Large intestine (tissue), 3 donors: Measurements from ENCODE around the gene CHST6. TPM values are rescaled to one million over a fixed set of nuclear protein-coding genes. Genes with fewer than 3 reads are reported as not detected.
A peak's percentile ranks its signal among the peaks of the same experiment; 100 is the strongest.
"Not testable (repeated sequence)": the region's sequence is repeated elsewhere in the genome, so short reads cannot be mapped to it uniquely, and the experiment has no call there.

ENCODE experiments used
- DNase-seq, 2 donors: peaks; one replicate each; pipeline versions ENCODE4 v3.0.0 to v3.0.0-alpha.2; 2013
- H3K27ac ChIP-seq: one replicate; pipeline ENCODE4 v1.5.1; 2013; ENCODE audit warnings: low read length
- H3K27me3 ChIP-seq: 2 replicates; pipeline ENCODE4 v1.6.1; 2013; ENCODE audit warnings: low read length; ENCODE audit not compliant: control insufficient read depth, insufficient read depth
- H3K36me3 ChIP-seq: 2 replicates; pipeline ENCODE4 v1.6.1; 2013; ENCODE audit warnings: low read length; ENCODE audit not compliant: control insufficient read depth, insufficient read depth
- H3K4me1 ChIP-seq: one replicate; pipeline ENCODE4 v1.6.1; 2013; ENCODE audit warnings: low read length; ENCODE audit not compliant: control insufficient read depth, insufficient read depth
- H3K4me3 ChIP-seq: one replicate; pipeline ENCODE4 v1.5.1; 2013; ENCODE audit warnings: low read length
- H3K9me3 ChIP-seq: one replicate; pipeline ENCODE4 v1.6.1; 2013; ENCODE audit warnings: mild to moderate bottlenecking, low read depth, low read length, moderate library complexity; ENCODE audit not compliant: control insufficient read depth
- whole genome bisulfite sequencing: methylation state at CpG from one replicate; pipeline ENCODE4 v1.1.5; 2013; ENCODE audit warnings: low lambda C conversion rate; ENCODE audit not compliant: insufficient coverage; 5-methylcytosine and 5-hydroxymethylcytosine counted together
- polyA plus RNA-seq: library from polyadenylated mRNA; unstranded; fragments of 120-200 nt; gene quantifications from one replicate; pipeline ENCODE4 v1.2.1, GENCODE V29; 2013

The CHST6 gene
- polyA plus RNA-seq, 1 donor: 3.3 TPM

DNA sequence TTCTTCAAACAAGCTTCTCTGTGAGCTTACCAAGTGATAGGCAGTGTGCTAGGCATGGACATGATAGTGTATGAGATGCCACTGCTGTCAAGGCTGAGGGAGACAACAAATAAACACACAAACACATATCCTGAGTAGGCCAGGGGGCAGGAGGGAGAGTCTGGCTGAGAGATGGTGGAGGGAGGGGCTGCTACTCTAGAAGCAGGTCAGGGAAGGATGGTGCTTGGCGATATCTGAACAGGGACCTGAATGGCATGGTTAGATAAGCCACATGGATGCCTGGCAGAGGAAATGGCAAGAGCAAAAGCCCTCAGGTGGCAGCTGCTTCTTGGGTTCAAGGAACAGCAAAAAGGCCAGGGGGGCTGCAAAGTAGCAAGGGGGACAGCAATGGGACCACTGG, 8.6 kb upstream of the CHST6 start:
- H3K27ac ChIP-seq: no peak overlapping the region
- WGBS: 100% methylated on average over 1 of the region's 1 CpG
- no peaks in the 10 kb centered on the region for H3K36me3 ChIP-seq
- no peaks in the 10 kb centered on the region for H3K27me3 ChIP-seq
- no peaks in the 10 kb centered on the region for H3K4me1 ChIP-seq
- H3K9me3 ChIP-seq: no peaks in the 10 kb centered on the region
- no peak for DNase-seq
- H3K4me3 ChIP-seq: no peak overlapping the region

GRCh38 chr16:75502916-75503605, 7.8 kb upstream of the CHST6 start:
- DNase-seq: no peak
- Histone ChIP-seq H3K27me3 (no peaks in the 10 kb centered on the region), H3K4me1 (no peaks in the 10 kb centered on the region), H3K4me3 (no peak overlapping the region), H3K36me3 (no peaks in the 10 kb centered on the region), H3K9me3 (no peaks in the 10 kb centered on the region), H3K27ac (no peak overlapping the region)
- no CpG with 5 or more reads among the region's 4 CpGs for WGBS

GRCh38 chr16:75501820-75502219, 6.6 kb upstream of the CHST6 start:
- H3K27ac ChIP-seq: not testable (repeated sequence)
- WGBS: 100% methylated on average over 2 of the region's 6 CpGs
- peak in 1 of 2 donors; percentile 39 for DNase-seq

GRCh38 chr16:75501359-75501758, 6.1 kb upstream of the CHST6 start:
- Histone ChIP-seq H3K4me1 (no peaks in the 10 kb centered on the region), H3K4me3 (no peak overlapping the region), H3K27me3 (no peaks in the 10 kb centered on the region), H3K36me3 (no peaks in the 10 kb centered on the region), H3K9me3 (no peaks in the 10 kb centered on the region), H3K27ac (no peak overlapping the region)
- WGBS: no CpG with 5 or more reads among the region's 5 CpGs
- DNase-seq: no peak

More at GRCh38 chr16:75501820-75502219, 6.6 kb upstream of the CHST6 start:
- H3K4me3 ChIP-seq, H3K27me3 ChIP-seq, H3K36me3 ChIP-seq, H3K9me3 ChIP-seq, H3K4me1 ChIP-seq: not testable (repeated sequence)

GRCh38 chr16:75498605-75499322, 3.5 kb upstream of the CHST6 start:
- H3K4me3 ChIP-seq, H3K27ac ChIP-seq, H3K9me3 ChIP-seq, H3K4me1 ChIP-seq, H3K36me3 ChIP-seq: not testable (repeated sequence)
- WGBS: no CpG with 5 or more reads among the region's 13 CpGs
- peak in 1 of 2 donors; percentile 18 for DNase-seq
- peaks cover 17% of the 10 kb centered on the region for H3K27me3 ChIP-seq

DNA sequence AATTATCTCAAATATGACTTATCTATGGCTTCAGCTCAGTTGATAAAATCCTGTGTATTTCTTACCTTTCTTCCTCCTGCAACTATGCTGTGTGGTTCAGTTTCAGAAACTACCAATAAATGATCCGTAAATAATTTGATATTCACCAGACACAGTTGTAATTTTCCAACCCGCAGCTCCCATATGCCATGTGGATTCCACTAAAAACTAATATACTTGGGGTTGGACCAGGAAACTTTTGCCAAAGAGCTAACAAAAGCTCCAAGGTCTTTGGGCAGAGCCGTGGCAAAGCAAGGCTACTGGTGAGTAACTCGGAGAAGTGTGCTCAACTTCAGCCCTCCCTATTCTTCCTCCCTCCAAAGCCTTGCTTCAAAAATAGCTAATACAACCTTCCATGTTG, 2.3 kb upstream of the CHST6 start:
- no peaks in the 10 kb centered on the region for H3K9me3 ChIP-seq
- no CpG with 5 or more reads among the region's 4 CpGs for WGBS
- peaks cover 19% of the 10 kb centered on the region for H3K27me3 ChIP-seq
- no peak overlapping the region for H3K27ac ChIP-seq
- H3K4me3 ChIP-seq: no peak overlapping the region
- peaks cover 4% of the 10 kb centered on the region for H3K4me1 ChIP-seq
- no peak for DNase-seq
- no peaks in the 10 kb centered on the region for H3K36me3 ChIP-seq

GRCh38 chr16:75494661-75495075, 573 bp downstream of the CHST6 start:
- Histone ChIP-seq H3K27ac (no peak overlapping the region), H3K9me3 (no peaks in the 10 kb centered on the region), H3K4me3 (peak overlapping the region; percentile 10), H3K27me3 (peaks cover 19% of the 10 kb centered on the region), H3K36me3 (no peaks in the 10 kb centered on the region), H3K4me1 (peaks cover 4% of the 10 kb centered on the region)
- WGBS: no CpG with 5 or more reads among the region's 26 CpGs
- DNase-seq: peak in 1 of 2 donors; percentile 11

GRCh38 chr16:75494184-75494583, 1.1 kb downstream of the CHST6 start:
- no peaks in the 10 kb centered on the region for H3K36me3 ChIP-seq
- H3K27ac ChIP-seq: no peak overlapping the region
- H3K4me3 ChIP-seq: no peak overlapping the region
- peaks cover 19% of the 10 kb centered on the region for H3K27me3 ChIP-seq
- H3K9me3 ChIP-seq: no peaks in the 10 kb centered on the region
- DNase-seq: no peak
- no CpG with 5 or more reads among the region's 5 CpGs for WGBS
- peaks cover 4% of the 10 kb centered on the region for H3K4me1 ChIP-seq

- no peak for DNase-seq
- Histone ChIP-seq H3K4me3 (no peak overlapping the region), H3K27ac (no peak overlapping the region), H3K4me1 (peaks cover 9% of the 10 kb centered on the region), H3K36me3 (no peaks in the 10 kb centered on the region), H3K9me3 (no peaks in the 10 kb centered on the region), H3K27me3 (peaks cover 19% of the 10 kb centered on the region)
- WGBS: no CpG with 5 or more reads among the region's 1 CpG
These were observed 3.4 kb downstream of the CHST6 start for GRCh38 chr16:75491876-75492275.

DNA sequence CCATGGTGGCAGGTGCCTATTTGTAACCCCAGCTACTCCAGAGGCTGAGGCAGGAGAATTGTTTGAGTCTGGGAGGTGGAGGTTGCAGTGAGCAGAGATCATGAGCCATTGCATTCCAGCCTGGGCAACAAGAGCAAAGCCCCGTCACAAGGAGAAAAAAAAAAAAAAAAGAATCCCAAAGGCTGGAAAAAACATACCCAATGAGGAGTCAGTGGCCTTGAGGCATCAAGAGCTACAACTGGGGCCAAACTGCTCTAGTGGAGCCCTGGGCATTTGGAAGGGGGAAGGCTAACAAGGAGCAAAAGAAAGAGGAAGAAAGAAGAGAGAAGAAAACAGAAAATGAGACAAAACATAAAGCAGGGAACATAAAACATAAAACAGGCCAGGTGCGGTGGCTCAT, 6.9 kb downstream of the CHST6 start:
- DNase-seq: no peak
- H3K36me3 ChIP-seq: no peaks in the 10 kb centered on the region
- H3K27ac ChIP-seq: no peak overlapping the region
- no peak overlapping the region for H3K4me3 ChIP-seq
- no peaks in the 10 kb centered on the region for H3K9me3 ChIP-seq
- H3K27me3 ChIP-seq: no peaks in the 10 kb centered on the region
- 100% methylated on average over 1 of the region's 2 CpGs for WGBS
- H3K4me1 ChIP-seq: peaks cover 19% of the 10 kb centered on the region
